ENCODE results near the gene POLL.

DNA sequence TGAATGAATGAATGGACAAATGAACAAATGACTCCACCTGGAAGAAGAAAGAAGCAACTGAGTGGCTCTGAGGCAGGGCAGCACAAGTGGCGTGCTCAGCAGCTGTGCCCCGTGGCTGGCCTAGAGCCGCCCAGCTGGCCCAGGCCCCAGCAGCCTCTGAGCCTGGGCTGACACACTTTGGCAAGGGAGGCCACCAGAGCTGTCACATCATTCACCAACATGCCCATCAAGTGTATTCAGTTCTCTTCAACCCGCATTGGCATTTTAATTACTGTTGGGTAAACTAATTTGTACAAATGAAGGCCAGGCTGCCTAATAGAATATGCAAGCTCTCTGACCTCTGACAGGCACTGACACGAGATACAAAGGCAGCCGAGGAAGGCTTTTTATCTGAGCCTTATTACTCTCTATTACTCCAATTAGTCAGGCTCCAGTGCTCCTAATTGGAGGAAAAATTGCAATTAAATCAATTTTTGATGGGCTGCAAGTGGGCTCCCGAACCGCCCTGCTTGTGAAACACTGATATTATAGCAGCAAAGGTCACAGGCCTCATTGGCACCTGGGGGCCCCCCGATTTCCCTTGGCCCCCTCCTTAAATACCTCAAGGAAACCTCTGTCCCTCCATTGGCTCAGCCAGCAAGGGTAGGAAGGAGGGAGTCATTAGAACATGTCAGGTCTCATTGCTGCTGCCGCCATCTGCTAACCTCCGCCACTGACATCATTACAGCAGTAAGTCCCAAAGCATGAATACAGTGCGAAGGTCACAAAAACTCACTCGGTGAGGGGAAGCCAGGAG lies 42.0 kb upstream of the POLL start:
- TF ChIP-seq EP300 (IDR thresholded peaks at IDR 0.05) = no peak
- TF ChIP-seq CTCF (IDR thresholded peaks at IDR 0.05) = no peak
- TF ChIP-seq POLR2A (IDR thresholded peaks at IDR 0.05) = no peak
- no peak for TF ChIP-seq POLR2AphosphoS5 (IDR thresholded peaks at IDR 0.05)
